GM12872 (cell line): ENCODE results near the gene CAMKK2.

Experiments used
- CTCF ChIP-seq: IDR thresholded peaks from 3 replicates; pipeline ENCODE4 v1.5.1; 2011; ENCODE audit warnings: low read depth, mild to moderate bottlenecking, low read length, moderate library complexity; ENCODE audit not compliant: insufficient read depth

Gene CAMKK2

GRCh38 chr12:121251838-121252237 is 44.7 kb downstream of the CAMKK2 start:
- TF ChIP-seq CTCF = no peak

GRCh38 chr12:121250359-121250758 is 46.1 kb downstream of the CAMKK2 start:
- no peak for TF ChIP-seq CTCF

GRCh38 chr12:121248622-121249021 is 47.9 kb downstream of the CAMKK2 start:
- no peak for TF ChIP-seq CTCF

- no peak for TF ChIP-seq CTCF
Observed at GRCh38 chr12:121246893-121247557, 49.5 kb downstream of the CAMKK2 start.

GRCh38 chr12:121245951-121246350 is 50.6 kb downstream of the CAMKK2 start:
- TF ChIP-seq CTCF = no peak

- TF ChIP-seq CTCF = no peak
Observed at GRCh38 chr12:121245031-121245430, 51.5 kb downstream of the CAMKK2 start.

GRCh38 chr12:121241156-121241970 is 55.1 kb downstream of the CAMKK2 start:
- TF ChIP-seq CTCF = no peak
